Non-pigmented ciliary epithelial cell (primary cell): ENCODE results near the gene GPR162.

ENCODE experiments used
- DNase-seq: peaks from one replicate; pipeline ENCODE4 v3.0.0-alpha.2; 2010; ENCODE audit warnings: low read depth

GPR162 gene

DNA sequence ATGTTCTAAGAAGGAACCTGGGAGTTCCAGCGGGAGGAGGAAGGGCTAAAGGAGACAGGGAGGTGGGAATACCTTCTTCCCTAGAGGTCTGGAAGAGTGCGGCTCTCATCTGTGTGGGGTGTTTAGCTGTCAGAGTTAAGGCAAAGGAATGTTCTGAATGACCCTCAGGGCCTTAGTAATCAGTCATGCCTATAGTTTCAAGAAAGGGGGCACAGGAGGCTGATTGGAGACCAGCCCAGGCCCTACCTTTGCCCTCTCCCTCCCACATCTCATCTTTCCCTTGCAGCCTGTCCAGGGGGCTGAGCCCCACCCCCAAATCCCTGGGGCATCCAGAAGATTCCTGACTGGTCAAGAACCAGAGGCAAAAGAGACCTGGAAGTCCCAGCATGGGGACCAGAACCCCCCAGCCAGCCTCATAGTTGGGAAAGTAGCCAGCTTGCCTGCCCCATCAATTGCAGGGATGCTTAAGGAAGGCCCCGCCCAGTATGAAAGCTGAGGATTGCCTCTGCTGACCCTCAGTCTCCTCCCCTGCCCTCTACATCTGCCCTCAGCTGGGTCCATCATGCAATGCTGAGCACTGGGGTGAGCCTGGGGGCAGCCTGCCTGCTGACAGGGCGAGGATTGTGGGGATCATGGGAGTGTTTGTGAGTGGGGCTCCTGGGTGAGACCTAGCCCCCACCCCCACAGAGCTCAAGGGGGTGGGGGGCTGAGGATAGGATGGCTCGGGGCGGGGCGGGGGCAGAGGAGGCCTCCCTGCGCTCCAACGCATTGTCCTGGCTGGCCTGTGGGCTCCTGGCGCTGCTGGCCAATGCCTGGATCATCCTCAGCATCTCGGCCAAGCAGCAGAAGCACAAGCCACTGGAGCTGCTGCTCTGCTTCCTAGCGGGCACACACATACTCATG lies 1.8 kb downstream of the GPR162 start:
- DNase-seq: no peak

DNA sequence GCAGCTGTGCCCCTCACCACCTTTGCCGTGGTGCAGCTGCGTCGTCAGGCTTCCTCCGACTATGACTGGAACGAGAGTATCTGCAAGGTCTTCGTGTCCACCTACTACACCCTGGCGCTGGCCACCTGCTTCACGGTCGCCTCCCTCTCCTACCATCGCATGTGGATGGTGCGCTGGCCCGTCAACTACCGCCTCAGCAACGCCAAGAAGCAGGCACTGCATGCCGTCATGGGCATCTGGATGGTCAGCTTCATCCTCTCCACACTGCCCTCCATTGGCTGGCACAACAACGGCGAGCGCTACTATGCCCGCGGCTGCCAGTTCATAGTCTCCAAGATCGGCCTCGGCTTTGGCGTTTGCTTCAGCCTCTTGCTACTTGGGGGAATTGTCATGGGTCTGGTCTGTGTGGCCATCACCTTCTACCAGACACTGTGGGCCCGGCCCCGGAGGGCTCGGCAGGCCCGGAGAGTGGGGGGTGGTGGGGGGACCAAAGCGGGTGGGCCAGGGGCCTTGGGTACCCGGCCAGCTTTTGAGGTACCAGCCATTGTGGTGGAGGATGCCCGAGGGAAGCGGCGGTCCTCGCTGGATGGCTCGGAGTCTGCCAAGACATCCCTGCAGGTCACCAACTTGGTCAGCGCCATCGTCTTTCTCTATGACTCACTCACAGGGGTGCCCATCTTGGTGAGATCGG lies 2.6 kb downstream of the GPR162 start:
- DNase-seq: no peak

DNA sequence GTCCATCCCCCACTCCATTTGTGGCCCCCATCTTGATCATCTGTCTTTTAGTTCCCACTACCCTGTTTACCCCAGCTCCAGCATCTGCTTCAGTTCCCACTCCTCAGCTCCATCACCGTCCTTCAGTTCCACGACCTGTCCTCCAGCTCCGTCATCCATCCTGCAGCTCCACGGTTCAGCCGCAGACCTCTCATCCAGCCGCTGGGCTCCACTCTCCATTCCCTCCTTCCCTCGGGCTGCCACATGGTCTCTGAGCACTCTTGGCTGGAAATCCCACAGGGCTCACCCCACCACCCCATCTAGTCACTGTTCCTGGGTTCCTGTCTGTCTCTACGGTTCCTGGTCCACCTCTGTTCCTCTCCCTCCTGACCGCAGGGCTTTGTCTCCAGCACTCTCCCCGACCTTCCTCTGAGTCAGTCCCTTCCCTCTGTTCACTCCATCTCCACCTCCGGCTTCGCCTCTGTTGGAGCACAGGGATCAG lies 3.3 kb downstream of the GPR162 start:
- DNase-seq: no peak

GRCh38 chr12:6825398-6826124 lies 3.9 kb downstream of the GPR162 start:
- no peak for DNase-seq

GRCh38 chr12:6826125-6826733 lies 4.6 kb downstream of the GPR162 start:
- no peak for DNase-seq

GRCh38 chr12:6826734-6827436 lies 5.3 kb downstream of the GPR162 start:
- DNase-seq: no peak

- DNase-seq: no peak
Observed at GRCh38 chr12:6827437-6827911, 5.9 kb downstream of the GPR162 start.

- DNase-seq: no peak
Observed at GRCh38 chr12:6827982-6828780, 6.6 kb downstream of the GPR162 start, which contains the start of gene P3H3. P3H3 (plus strand) TSS chr12:6828407; CDS start chr12:6828441, 34 bp downstream.

DNA sequence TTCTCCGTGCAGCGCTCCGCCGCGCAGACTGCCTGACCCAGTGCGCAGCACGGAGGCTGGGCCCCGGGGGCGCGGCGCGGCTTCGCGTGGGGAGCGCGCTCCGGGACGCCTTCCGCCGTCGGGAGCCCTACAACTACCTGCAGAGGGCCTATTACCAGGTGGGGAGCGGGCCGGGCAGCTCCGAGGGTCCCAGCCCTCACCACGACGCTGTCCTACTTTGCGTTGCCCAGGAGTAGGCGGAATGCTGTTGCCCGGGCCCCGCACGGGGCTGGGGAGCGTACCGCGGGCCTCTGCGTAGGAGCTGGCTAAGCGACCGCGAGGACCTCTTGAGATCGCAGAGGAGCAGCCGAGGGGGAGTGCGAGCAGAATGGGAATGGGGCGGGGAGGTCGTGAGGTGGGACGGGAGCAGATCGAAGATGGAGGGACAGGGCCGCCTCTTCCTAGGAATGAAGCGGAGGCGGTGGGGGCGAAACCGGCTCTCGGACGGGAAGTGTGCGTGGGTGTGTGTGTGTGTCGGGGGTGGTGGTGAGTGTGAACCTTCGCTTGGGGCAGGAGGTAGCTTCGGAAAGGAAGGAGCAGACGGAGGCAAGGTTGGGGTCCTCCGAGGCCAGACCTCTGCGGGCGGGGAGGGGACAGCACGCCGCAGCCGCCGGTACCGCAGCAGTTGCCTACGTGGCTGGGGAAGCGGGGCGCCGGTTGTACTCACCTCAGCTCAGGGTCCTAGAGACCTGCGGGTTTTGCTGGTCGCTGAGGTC lies 7.3 kb downstream of the GPR162 start:
- no peak for DNase-seq

- DNase-seq: no peak
Observed at GRCh38 chr12:6829536-6830220, 8.1 kb downstream of the GPR162 start.

- DNase-seq: no peak
Observed at GRCh38 chr12:6830286-6830890, 8.8 kb downstream of the GPR162 start.

GRCh38 chr12:6830999-6831398 lies 9.4 kb downstream of the GPR162 start:
- no peak for DNase-seq

DNA sequence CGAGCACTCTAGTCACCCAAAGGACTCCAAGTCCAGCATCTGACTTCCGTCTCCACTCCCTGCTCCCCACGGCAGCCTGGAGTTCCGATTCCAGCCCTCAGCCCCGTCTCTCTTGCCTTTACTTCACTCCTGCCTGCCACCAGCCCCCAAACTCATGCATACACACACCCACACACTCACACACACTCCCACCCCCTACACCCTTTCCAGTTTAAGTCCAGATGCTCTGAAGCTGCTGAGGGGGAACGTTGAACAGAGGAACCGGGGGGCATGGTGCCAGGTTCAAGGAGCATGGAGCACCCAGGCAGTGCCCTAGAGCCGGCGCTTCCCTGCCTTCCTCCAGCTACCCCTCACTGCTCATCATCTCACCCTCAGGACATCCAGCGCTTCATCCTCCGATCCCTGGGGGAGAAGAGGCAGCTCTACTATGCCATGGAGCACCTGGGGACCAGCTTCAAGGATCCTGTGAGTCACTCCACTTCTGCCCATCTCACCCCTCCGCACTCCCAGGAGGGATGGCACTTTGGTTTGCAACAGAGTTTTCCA lies 9.9 kb downstream of the GPR162 start:
- no peak for DNase-seq

GRCh38 chr12:6832125-6832524 lies 10.5 kb downstream of the GPR162 start:
- no peak for DNase-seq

DNA sequence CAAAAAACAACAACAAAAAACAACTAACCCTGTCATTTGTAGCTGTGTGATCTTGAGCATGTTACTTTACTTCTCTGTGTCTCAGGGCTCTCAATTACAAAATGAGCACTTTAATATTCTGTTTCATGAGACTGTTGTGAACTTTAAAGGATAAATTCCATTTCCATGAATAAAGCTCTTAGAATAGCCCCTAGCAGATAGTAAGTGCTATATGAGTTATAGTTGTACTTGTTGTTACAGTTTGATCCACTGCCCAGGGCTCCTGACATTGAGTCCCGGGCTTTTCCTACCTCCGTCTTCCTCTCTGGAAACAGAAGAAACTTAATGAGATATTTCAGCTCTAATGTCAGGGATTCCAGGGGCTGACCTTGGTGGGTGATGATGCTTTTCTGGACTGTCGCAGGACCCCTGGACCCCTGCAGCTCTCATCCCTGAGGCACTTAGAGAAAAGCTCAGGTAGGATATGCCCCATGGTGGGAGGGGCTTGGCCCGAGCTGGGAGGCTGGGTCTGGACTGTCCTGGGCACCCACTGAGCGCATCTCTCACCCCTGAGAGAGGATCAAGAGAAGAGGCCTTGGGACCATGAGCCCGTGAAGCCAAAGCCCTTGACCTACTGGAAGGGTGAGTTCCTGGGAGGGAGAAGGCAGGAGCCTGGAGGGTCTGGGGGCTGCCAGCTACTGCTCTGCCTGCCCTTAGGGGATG lies 11.7 kb downstream of the GPR162 start:
- no peak for DNase-seq

DNA sequence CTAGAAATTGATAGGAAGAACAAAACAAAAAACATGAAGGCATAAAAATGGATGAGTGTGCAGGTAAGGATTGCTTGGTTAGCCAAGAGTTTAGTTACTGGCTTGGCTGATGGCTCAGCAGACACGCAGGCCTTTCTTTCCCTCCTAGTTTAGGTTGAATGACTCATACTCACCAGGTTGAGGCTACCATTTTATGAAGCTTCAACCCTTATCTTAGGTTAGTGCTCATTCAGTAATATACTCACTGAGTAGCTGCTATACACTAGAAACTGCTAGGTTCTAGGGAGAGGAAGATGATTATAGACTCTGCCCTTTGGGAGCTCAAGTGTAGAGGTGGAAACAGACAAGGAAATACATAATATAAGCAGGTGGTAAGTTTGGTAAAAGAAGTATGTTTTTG lies 12.6 kb downstream of the GPR162 start:
- no peak for DNase-seq

DNA sequence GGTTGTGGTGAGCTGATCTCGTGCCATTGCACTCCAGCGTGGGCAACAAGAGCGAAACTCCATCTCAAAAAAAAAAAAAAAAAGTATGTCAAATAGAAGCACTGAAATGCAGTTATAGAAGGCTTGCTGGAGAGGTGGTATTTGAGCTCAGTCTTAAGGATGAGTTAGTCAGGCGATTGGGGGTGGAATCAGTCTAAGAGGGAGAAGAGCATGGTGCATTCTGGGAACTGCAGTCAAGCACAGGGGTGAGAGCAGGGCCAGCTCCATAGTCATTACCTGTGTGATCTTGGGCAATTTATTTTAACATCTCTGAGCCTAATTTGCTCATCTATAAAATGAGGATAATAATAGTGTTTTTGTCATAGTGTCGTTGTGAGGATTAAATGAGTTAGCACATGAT lies 13.3 kb downstream of the GPR162 start:
- DNase-seq: no peak

- no peak for DNase-seq
Observed at GRCh38 chr12:6836851-6837250, 15.2 kb downstream of the GPR162 start.
